Glomerular endothelial cell (primary cell): ENCODE measurements around the gene ATP2A2. TPM values are rescaled to one million over a fixed set of nuclear protein-coding genes. Genes with fewer than 3 reads are reported as not detected.
A peak's percentile ranks its signal among the peaks of the same experiment; 100 is the strongest.
"Not testable (repeated sequence)": the region's sequence is repeated elsewhere in the genome, so short reads cannot be mapped to it uniquely, and the experiment has no call there.

ENCODE experiments used
- DNase-seq: peaks from one replicate; pipeline ENCODE4 v3.0.0-alpha.2; 2011; ENCODE audit warnings: low read depth, low spot score; ENCODE audit errors: extremely low read depth
- total RNA-seq: library from RNA; depleted of rRNA; stranded (reverse); fragments of >200 nt; gene quantifications from 2 replicates; pipeline ENCODE4 v1.2.3, GENCODE V29; 2015

ATP2A2 gene
- total RNA-seq, 1 donor from 2014 or later = 176 TPM

DNA sequence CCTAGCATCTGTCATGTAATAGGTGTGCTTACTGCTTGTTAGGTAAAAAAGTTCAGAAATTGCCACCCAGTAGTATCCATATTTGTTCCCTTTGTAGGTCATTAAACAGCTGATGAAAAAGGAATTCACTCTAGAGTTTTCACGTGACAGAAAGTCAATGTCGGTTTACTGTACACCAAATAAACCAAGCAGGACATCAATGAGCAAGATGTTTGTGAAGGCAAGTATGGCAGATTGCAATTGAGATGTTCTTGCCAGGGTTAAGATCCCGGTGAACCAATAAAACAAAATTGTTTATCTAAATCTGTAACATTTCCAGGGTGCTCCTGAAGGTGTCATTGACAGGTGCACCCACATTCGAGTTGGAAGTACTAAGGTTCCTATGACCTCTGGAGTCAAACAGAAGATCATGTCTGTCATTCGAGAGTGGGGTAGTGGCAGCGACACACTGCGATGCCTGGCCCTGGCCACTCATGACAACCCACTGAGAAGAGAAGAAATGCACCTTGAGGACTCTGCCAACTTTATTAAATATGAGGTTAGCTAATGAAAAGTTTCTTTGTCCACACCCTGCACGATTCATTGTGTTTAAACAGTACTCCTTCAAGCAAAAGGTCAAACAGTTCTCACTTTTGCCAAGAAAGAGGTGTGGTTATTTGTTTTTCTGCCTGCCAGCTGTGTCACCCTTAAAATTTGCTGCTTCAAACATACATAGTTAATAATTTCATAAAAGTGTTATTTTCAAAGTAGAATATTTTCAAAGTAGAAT is 58.3 kb downstream of the ATP2A2 start:
- DNase-seq = no peak

DNA sequence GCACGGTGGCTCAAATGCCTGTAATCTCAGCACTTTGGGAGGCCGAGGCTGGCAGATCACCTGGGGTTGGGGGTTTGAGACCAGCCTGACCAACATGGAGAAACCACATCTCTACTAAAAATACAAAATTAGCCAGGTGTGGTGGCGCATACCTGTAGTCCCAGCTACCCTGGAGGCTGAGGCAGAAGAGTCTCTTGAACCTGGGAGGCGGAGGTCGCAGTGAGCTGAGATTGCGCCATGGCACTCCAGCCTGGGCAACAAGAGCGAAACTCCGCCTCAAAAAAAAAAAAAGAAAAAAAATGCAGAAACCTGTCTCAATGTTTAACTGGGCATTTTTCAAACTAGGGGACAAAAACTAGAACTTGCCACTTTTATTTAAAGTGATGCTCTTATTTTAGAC is 59.2 kb downstream of the ATP2A2 start:
- DNase-seq = not testable (repeated sequence)

DNA sequence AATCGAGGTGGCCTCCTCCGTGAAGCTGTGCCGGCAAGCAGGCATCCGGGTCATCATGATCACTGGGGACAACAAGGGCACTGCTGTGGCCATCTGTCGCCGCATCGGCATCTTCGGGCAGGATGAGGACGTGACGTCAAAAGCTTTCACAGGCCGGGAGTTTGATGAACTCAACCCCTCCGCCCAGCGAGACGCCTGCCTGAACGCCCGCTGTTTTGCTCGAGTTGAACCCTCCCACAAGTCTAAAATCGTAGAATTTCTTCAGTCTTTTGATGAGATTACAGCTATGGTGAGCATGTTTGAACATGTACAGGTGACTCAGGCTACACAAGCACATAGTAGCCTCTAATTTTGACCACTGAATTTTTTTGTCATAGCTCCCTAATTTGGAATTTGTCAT is 59.7 kb downstream of the ATP2A2 start:
- no peak for DNase-seq

DNA sequence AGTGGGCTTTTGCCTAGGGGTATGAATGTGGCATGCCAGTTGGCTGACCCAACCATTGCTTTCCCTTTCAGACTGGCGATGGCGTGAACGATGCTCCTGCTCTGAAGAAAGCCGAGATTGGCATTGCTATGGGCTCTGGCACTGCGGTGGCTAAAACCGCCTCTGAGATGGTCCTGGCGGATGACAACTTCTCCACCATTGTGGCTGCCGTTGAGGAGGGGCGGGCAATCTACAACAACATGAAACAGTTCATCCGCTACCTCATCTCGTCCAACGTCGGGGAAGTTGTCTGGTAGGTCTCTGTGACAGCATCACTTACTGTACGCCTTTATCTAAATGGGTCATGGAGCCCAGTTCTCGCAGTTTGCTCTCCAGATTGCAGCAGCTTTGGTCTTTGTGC is 61.1 kb downstream of the ATP2A2 start:
- DNase-seq = no peak

DNA sequence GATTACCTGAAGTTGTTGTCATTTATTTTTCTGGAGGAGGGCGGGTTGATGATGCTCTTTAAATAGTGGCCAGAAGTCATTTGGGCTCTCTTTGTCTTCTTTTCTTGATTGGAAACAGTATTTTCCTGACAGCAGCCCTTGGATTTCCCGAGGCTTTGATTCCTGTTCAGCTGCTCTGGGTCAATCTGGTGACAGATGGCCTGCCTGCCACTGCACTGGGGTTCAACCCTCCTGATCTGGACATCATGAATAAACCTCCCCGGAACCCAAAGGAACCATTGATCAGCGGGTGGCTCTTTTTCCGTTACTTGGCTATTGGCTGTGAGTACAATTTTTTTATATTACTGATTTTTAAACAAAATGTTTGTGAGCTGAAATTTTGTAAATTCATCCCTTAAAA is 62.1 kb downstream of the ATP2A2 start:
- no peak for DNase-seq

DNA sequence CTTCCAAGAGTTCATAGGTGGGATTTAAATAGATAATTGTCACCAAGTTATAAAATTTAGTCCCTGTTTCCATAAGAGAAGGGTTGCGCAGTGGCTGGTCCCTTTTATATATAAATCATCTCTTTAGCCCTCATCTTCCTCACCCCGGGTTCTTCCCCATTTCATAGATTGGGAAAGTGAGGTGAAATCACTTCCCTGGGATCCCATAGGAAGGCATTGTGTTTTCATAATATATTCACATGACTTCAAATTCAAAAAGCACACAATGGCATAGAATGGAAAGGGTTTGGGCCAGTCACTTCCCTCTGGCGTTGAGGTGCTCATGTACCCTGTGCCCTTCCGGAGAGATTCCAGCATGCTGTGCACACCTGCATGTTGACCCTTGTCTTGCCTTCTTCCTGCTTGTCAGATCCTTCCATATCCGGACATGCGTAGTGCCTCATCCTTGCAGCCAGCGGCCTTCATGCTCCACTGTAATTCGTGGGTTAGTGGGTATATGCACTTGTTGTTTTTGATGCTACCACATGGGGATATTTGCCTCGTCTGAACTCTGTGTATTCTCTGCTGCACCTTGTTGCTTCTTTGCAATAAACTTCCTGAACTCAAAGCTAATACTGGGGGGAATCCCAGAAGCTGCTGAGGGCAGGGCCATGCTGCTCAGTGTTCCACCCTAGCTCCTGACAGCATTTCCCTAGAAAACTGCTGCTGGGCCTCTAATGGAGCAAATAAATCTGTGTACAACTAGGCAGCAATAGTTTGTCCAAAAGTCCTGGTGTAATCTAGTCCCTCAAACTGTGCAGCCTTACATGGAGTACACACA is 62.9 kb downstream of the ATP2A2 start:
- no peak for DNase-seq

DNA sequence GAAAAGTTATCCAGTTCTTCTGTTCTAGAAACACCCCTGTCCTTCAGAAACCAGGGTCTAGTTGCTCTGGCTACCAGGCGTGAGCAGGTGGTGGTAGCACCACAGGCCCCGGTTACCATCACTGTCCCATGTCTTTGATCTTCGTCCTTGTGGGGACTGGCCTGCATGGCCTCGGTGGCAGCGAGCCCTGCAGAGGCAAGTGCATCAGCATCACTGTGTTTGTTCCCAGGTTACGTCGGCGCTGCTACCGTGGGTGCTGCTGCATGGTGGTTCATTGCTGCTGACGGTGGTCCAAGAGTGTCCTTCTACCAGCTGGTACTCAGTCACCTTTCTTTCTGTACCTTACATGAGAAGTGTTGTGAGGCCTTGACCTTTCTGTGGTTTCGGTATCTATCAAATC is 63.6 kb downstream of the ATP2A2 start:
- no peak for DNase-seq

DNA sequence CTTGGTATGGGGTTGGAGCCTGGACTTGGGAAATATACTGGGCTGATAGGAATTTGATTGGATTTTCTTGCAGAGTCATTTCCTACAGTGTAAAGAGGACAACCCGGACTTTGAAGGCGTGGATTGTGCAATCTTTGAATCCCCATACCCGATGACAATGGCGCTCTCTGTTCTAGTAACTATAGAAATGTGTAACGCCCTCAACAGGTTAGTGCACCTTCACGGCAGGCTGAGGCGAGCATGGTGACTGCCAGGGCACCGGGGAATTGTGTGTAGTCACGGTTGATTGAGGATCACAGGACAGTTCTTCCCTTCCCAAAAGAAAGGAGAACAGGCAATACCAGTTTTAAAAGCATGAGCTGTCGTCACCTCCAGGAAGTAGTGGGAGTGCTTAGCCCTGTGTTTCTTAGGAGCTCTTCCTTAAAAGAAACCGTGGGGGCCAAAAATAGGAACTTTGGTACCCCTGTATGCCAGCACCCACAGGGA is 64.2 kb downstream of the ATP2A2 start:
- DNase-seq = no peak

DNA sequence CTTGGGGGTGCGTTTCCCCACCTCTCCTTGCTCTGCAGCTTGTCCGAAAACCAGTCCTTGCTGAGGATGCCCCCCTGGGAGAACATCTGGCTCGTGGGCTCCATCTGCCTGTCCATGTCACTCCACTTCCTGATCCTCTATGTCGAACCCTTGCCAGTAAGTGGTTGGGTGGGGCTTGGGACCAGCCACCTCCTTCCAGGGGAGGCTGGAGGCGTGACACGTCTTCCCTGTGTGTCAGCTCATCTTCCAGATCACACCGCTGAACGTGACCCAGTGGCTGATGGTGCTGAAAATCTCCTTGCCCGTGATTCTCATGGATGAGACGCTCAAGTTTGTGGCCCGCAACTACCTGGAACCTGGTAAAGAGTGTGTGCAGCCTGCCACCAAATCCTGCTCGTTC is 64.9 kb downstream of the ATP2A2 start:
- DNase-seq = no peak

DNA sequence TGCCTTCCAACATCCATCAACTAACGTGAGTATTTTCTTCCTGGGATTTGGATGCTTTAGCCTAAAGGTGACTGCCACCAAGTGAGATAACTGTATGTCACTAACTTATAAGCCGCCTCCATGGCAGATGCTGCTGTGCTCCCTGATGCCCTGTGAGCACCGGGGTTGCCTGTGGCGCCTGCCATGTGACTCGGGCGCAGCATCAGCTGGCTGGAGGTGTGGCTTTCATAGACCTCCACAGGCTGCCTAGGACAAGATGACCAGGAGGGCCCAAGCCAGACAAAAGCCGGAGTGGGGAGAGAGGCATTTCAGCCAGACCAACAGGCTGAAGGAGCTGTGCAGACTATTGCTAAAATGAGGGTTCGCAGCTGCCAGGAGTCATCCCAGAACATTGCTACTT is 66.7 kb downstream of the ATP2A2 start:
- no peak for DNase-seq

DNA sequence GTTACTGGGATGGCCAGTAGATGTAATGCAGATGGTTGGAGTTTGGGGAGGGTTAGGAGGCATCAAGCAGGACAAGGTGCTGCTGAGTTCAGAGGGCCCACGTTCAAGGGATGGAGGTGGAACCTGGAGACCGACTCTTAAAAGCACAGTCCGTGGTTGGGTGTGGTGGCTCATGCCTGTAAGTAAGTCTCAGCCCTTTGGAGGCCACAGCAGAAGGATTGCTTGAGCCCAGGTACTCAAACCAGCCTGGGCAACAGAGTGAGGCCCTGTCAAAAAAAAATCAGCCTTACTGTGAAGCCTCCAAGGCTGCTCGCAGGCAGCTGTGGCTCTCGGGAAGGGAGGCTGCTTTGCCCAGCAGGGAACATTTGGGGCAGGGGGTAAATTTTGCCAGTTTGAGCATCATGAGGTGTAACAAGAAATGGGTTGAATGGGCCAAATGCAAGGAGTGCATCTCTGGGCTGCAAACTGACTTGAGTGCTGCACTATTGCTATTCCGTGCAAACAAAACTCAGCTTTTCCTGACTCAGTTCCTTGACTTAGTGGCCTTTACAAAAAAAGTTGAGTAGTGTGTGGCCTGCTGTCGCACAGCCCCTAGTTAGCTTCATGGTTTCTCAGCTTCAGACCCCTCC is 67.5 kb downstream of the ATP2A2 start:
- DNase-seq = no peak

DNA sequence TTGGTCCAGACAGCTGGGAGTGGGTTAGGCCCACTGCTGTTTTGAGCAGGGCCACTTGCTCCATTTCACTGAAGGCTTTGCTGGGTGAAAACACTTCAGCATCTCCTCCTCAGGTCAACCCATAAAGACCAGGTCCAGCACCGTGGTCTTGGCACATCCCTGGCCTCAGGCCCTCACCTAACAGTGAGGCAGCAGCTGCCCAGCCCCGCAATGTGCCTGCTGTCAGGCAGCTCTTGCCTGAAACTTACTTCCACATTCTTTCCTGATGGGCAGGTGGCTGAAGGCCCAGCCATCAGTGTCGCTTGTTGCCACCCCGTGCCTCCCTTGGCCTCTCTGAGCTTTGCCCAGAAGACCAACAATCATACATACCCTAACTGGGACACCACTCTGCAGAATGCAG is 68.0 kb downstream of the ATP2A2 start:
- DNase-seq = no peak

DNA sequence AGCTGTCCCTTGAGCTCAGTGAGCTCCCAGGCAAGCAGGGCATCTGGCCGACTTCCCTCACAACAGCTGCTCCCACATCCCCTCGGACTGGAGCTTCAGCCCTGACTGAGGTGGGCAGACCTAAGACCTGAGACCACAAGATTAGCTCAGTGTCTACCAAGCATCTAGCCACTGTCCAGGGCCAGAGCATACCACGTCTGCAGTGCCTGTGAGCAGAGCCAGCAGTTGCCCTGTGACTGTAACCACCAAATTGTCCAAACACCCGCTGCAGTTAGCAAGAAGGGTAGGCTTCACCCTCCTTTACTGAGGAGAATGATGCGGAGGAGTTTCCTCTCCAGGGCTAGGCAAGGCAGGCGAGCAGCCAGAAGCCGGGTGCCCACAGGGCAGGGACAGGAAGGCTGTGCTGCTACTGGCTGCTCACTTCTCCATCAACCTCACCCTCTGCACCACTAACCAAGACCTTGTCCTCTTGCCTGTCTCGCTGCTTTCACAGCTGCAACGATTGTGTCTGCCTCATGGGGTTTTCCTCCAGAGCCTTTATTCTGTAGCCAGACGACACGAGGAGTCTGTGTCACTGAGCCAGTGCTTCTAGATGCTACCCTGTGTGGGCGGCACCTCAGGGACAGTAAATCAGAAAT is 68.6 kb downstream of the ATP2A2 start:
- no peak for DNase-seq

DNA sequence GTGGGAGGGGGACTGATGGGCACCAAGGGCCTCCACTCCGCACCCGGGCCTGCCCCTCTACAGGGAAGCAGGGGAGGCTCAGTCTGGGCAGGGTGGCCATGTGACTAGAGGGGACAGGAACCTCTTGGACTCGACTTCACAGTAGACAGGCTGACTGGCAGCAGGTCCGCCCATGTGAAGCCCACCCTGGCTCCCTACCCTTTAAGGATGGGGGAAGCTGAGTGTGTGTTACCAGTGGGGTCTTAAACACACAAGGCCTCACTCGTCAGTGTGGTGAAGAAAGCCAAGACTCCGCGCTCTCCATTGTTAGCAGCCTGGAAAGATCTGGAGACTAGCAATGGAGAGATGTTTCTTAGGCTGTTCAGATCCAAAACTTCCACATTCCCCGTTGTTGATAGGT is 70.1 kb downstream of the ATP2A2 start:
- no peak for DNase-seq

DNA sequence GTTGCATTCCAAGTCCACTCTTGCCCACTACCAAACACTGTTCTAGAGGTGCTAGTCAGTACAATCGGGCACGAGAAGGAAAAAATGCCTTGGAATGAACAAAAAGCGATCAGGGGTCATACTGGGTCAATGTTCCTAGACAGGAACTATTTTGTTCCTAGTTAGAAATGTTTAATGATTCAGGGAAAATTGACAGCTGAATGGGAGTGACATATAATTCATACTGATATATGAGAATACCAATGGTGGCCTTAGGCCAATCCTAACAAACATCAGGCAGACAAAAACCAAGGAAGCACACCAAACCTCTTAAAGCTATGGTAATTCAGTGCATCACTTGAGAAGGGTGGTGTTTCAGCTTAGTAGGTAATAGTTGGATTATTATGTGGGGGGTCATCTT is 71.4 kb downstream of the ATP2A2 start:
- DNase-seq = no peak

DNA sequence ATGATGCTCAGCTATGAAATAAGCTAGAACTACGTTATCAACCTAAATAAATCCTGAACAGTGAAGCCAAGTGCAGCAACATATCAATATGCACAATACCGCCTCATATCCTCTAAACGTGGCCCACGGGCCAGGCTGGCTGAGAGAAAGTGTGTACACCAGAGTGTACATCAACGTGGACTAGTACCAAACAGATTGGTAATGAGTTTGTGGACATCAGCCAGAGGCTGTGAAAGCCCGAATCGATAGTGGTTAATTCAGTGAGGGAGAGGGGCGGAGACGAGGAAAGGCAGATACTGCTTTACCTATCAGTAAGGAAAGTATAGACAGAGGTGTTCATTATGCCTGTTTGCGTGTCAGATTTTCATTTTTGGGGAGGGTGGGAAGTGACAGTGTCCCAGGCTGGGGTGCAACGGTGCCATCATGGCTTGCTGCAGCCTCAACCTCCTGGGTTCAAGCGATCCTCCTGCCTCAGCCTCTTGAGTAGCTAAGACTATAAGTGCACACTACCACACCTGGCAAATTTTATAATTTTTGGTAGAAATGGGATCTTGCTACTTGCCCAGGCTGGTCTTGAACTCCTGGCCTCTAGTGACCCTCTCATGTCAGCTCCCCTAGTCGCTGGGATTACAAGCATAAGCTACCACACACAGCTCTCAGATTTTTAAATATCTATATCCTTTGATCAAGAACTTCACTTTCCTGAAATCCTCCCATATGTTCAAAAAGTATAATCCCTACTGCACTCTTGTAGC is 72.3 kb downstream of the ATP2A2 start:
- no peak for DNase-seq

DNA sequence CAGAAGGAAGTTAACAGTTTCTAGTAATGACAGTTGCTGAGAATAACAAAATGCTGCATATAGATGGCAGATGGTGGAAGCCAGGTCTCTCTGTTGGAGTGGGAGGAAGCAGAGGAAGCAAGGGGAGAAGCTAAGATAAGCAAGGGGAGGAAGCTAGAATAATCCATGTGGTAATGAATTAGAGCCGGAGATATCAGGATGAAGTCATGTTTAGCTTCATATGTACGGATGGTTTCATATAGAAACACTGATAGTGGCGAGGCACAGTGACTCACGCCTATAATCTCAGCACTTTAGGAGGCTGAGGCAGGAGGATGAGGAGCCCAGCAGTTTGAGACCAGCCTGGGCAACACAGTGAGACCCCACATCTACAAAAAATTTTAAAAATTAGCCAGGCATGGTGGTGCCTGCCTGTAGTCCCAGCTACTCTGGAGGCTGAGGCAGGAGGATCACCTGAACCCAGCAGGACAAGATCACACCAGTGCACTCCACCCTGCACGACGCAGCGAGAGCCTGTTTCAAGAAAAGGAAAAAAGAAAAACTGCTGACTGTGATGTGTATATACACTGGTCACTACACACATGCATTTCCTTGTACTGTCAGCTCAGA is 73.2 kb downstream of the ATP2A2 start:
- DNase-seq = peak; percentile 64

DNA sequence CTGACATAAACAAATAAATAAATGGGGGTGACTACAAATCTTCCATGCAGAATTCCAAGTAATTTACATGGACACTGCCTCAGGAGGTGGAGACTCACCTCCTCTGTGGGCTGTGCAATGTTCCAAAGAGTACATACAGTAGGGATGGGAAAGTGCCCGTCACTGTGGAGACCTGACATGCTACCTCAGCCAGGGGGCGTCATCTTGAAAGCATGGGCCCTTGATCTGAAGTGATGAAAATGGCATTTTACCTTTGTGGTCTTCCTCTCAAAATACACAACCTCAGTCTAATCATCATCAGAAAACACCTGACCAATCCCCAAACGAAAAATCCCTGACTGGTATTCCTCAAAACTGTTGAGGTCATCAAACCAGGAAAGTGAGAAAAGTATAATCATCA is 74.0 kb downstream of the ATP2A2 start:
- no peak for DNase-seq

DNA sequence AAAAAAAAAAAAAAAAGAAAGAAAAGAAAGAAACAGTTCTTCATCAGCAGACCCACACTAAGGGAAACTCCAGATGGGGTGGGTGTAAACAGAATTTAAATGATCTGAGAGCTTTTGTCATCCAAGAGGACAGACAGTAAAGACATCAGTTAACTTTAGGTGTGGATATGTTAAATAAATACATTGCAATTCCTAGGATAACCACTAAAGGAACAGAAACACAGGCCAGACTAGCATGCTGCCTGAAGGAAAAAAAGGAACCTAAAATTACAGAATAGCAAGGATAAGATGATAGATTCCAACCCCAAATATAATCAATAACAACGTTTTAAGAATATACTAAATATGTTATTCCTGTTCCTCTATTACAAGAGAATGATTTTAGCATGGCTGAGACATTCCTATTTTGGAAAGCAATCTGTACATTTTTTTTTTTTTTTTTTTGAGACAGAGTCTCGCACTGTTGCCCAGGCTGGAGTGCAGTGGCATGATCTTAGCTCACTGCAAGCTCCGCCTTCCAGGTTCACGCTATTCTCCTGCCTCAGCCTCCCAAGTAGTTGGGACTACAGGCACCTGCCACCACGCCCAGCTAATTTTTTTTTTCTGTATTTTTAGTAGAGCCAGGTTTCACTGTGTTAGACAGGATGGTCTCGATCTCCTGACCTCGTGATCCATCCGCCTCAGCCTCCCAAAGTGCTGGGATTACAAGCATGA is 77.5 kb downstream of the ATP2A2 start:
- not testable (repeated sequence) for DNase-seq
